Activated B cell treated with CpG ODN at 0.5 μM for 24 hours (primary cell): Measurements from ENCODE around the gene EVX2. TPM values are rescaled to one million over a fixed set of nuclear protein-coding genes. Genes with fewer than 3 reads are reported as not detected.
A peak's percentile ranks its signal among the peaks of the same experiment; 100 is the strongest.

Source experiments
- ATAC-seq: fragments of 200-7000 bp; cut with Tn5 transposase; one replicate; pipeline ENCODE4 v1.10.0; 2021; ENCODE audit warnings: low read depth, mild to moderate bottlenecking, moderate library complexity
- CTCF ChIA-PET: fragments of 350-600 bp; sonication (Branson Sonifier 250); formaldehyde crosslinking; loops from one replicate; lab custom pipeline; 2021; ENCODE audit warnings: antibody characterized with exemption; lab: Charles Lee
- POLR2A ChIA-PET: fragments of 350-600 bp; sonication (Branson Sonifier 250); formaldehyde crosslinking; loops from one replicate; lab custom pipeline; 2021; ENCODE audit warnings: antibody characterized with exemption; lab: Charles Lee
- DNase-seq: peaks from one replicate; pipeline ENCODE4 v3.0.0; 2022
- H3K27ac Mint-ChIP-seq: one replicate; pipeline ENCODE4 v1.8.0; 2020; ENCODE audit warnings: mixed read lengths
- H3K27me3 Mint-ChIP-seq: one replicate; pipeline ENCODE4 v1.8.0; 2021; ENCODE audit warnings: mixed read lengths
- H3K36me3 Mint-ChIP-seq: one replicate; pipeline ENCODE4 v1.8.0; 2021; ENCODE audit warnings: low read depth, mixed read lengths
- H3K4me1 Mint-ChIP-seq: one replicate; pipeline ENCODE4 v1.8.0; 2021; ENCODE audit warnings: mixed read lengths
- H3K4me3 Mint-ChIP-seq: one replicate; pipeline ENCODE4 v1.8.0; 2020; ENCODE audit warnings: mild to moderate bottlenecking, mixed read lengths
- H3K9me3 Mint-ChIP-seq: one replicate; pipeline ENCODE4 v1.8.0; 2020; ENCODE audit warnings: mixed read lengths
- CTCF ChIP-seq: fragments of 200-600 bp; IDR thresholded peaks from one replicate; pipeline ENCODE4 v1.8.0; 2022; ENCODE audit warnings: antibody characterized with exemption, mild to moderate bottlenecking
- intact Hi-C: fragments of 100-400 bp; cut with micrococcal nuclease; formaldehyde crosslinking; loops from one replicate; pipeline ENCODE4 v1.15.1; 2024
- total RNA-seq: library from RNA; stranded (reverse); gene quantifications from 2 replicates; pipeline ENCODE4 v1.2.3, GENCODE V29; 2022

The EVX2 gene
- total RNA-seq, 1 donor from 2014 or later = not detected

GRCh38 chr2:176106581-176107539 is 23.1 kb upstream of the EVX2 start, which contains the start of gene HOXD11:
Gene HOXD11, plus strand, starts transcription at chr2:176107280. Its CDS starts 76 bp downstream, at chr2:176107356.
- TF ChIP-seq CTCF = no peak
- peak within 1 kb of the TSS; percentile 59 for H3K4me3 Mint-ChIP-seq
- H3K9me3 Mint-ChIP-seq = peaks cover 3% of the 10 kb centered on the region
- intact Hi-C loops = no loop called here
- ChIA-PET CTCF (no interaction called here), POLR2A (no interaction called here)
- DNase-seq = no peak
- ATAC-seq = no peak
- peaks cover 17% of the 10 kb centered on the region for H3K4me1 Mint-ChIP-seq
- no peaks in the 10 kb centered on the region for H3K36me3 Mint-ChIP-seq
- peak within 1 kb of the TSS; percentile 9 for H3K27ac Mint-ChIP-seq
- peaks cover 72% of the 10 kb centered on the region for H3K27me3 Mint-ChIP-seq

GRCh38 chr2:176105730-176106580 is 22.2 kb upstream of the EVX2 start:
- Mint-ChIP-seq H3K4me3 (peak overlapping the region; percentile 59), H3K36me3 (no peaks in the 10 kb centered on the region), H3K9me3 (peaks cover 3% of the 10 kb centered on the region), H3K27me3 (peaks cover 74% of the 10 kb centered on the region), H3K27ac (peak overlapping the region; percentile 9), H3K4me1 (peaks cover 15% of the 10 kb centered on the region)
- TF ChIP-seq CTCF = no peak
- POLR2A ChIA-PET = interaction anchor here (0.6 kb wide), 1 partner anchor 20 kb away, joined by 3 read pairs; no protein-coding TSS in a partner anchor
- ATAC-seq = no peak
- intact Hi-C loops = no loop called here
- CTCF ChIA-PET = interaction anchor here (1.5 kb wide), 1 partner anchor 9 kb away, joined by 5 read pairs; no protein-coding TSS in a partner anchor
- DNase-seq = no peak

GRCh38 chr2:176105078-176105729 is 21.4 kb upstream of the EVX2 start:
- no peak for TF ChIP-seq CTCF
- no peaks in the 10 kb centered on the region for H3K36me3 Mint-ChIP-seq
- H3K9me3 Mint-ChIP-seq = peaks cover 3% of the 10 kb centered on the region
- CTCF ChIA-PET = interaction anchor here (1.5 kb wide), 1 partner anchor 9 kb away, joined by 5 read pairs; no protein-coding TSS in a partner anchor
- H3K4me3 Mint-ChIP-seq = peak overlapping the region; percentile 7
- DNase-seq (no peak), ATAC-seq (no peak)
- intact Hi-C loops = no loop called here
- H3K4me1 Mint-ChIP-seq = peaks cover 15% of the 10 kb centered on the region
- POLR2A ChIA-PET = interaction anchor here (0.6 kb wide), 1 partner anchor 49 kb away, joined by 3 read pairs; no protein-coding TSS in a partner anchor
- no peak overlapping the region for H3K27ac Mint-ChIP-seq
- H3K27me3 Mint-ChIP-seq = peaks cover 74% of the 10 kb centered on the region

GRCh38 chr2:176104316-176105077 is 20.7 kb upstream of the EVX2 start:
- CTCF ChIA-PET = interaction anchor here (1.5 kb wide), 1 partner anchor 8 kb away, joined by 5 read pairs; no protein-coding TSS in a partner anchor

More at GRCh38 chr2:176104316-176105077, 20.7 kb upstream of the EVX2 start:
- POLR2A ChIA-PET = interaction anchor here (0.6 kb wide), 1 partner anchor 48 kb away, joined by 3 read pairs; no protein-coding TSS in a partner anchor
- DNase-seq = no peak
- no peak for ATAC-seq
- intact Hi-C loops = no loop called here
- Mint-ChIP-seq H3K27me3 (peaks cover 74% of the 10 kb centered on the region), H3K4me3 (no peak overlapping the region), H3K4me1 (peaks cover 15% of the 10 kb centered on the region), H3K9me3 (peaks cover 3% of the 10 kb centered on the region), H3K27ac (no peak overlapping the region), H3K36me3 (no peaks in the 10 kb centered on the region)
- TF ChIP-seq CTCF = no peak
